Fibroblast of lung (primary cell): Measurements from ENCODE around the gene AMPD2.

Source experiments
- EZH2 ChIP-seq: IDR thresholded peaks from 2 replicates; pipeline ENCODE4 v1.5.1; 2012; ENCODE audit warnings: low read length, control low read depth, mild to moderate bottlenecking; ENCODE audit errors: missing control alignments
- TF ChIP-seq, protein P1 (sequence below), 2 donors: IDR thresholded peaks in 1 of 2; conservative IDR thresholded peaks in 1 of 2; 1 replicate in 1 of 2; 2 replicates in 1 of 2; pipeline ENCODE4 v1.5.1; 2011 to 2012; ENCODE audit warnings: low read length in 2 of 2, control low read depth in 1 of 2, inconsistent platforms in 1 of 2, low read depth in 1 of 2, mild to moderate bottlenecking in 1 of 2

DNA sequence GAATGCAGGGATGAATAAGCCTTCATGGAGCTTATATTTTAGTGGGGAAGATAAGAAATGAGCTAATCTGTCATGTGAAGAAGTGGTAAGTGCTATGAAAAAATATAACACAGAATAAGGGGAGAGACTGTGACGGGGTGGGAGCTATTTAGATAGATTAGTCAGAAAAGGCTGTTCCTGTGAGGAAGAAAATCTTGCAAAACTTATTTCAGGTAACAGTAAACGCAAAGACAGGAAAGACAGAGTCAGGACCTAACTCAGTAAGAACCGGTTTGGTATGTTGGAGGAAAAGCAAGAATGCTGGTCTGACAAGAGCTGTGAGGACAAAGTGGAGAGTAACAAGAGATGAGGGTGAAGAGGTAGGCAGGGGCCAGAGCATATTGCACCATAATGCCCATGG is 49.2 kb upstream of the AMPD2 start:
- TF ChIP-seq, protein P1, sequence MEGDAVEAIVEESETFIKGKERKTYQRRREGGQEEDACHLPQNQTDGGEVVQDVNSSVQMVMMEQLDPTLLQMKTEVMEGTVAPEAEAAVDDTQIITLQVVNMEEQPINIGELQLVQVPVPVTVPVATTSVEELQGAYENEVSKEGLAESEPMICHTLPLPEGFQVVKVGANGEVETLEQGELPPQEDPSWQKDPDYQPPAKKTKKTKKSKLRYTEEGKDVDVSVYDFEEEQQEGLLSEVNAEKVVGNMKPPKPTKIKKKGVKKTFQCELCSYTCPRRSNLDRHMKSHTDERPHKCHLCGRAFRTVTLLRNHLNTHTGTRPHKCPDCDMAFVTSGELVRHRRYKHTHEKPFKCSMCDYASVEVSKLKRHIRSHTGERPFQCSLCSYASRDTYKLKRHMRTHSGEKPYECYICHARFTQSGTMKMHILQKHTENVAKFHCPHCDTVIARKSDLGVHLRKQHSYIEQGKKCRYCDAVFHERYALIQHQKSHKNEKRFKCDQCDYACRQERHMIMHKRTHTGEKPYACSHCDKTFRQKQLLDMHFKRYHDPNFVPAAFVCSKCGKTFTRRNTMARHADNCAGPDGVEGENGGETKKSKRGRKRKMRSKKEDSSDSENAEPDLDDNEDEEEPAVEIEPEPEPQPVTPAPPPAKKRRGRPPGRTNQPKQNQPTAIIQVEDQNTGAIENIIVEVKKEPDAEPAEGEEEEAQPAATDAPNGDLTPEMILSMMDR (conservative IDR thresholded peaks at IDR 0.05 in 1 of 2, IDR thresholded peaks at IDR 0.05 in 1 of 2; ENCODE audit: low read depth in 1 of 2, low read length in 2 of 2): no peak
- TF ChIP-seq EZH2: no peak
